T-cell (primary cell): ENCODE data around the gene EIF4G3. TPM values are rescaled to one million over a fixed set of nuclear protein-coding genes. Genes with fewer than 3 reads are reported as not detected.
"Not testable (repeated sequence)": the region's sequence is repeated elsewhere in the genome, so short reads cannot be mapped to it uniquely, and the experiment has no call there.

Source experiments
- ATAC-seq, 4 experiments: fragments of 200-7000 bp in 3 of 4; fragments of 150-1000 bp in 1 of 4; cut with Tn5 transposase; replicated peaks in 1 of 4; 1 replicate in 3 of 4; 2 replicates in 1 of 4; pipeline ENCODE4 v1.10.0; 2021; ENCODE audit warnings: moderate library complexity in 3 of 4, mild to moderate bottlenecking in 2 of 4, moderate number of reproducible peaks in 1 of 4
- CTCF ChIA-PET, 2 donors: fragments of 300-600 bp; sonication (Branson Sonifier 250); formaldehyde crosslinking; loops; one replicate each; lab custom pipeline; 2022; ENCODE audit warnings: antibody characterized with exemption in 2 of 2; lab: Charles Lee
- POLR2A ChIA-PET, 2 donors: fragments of 300-600 bp; sonication (Branson Sonifier 250); formaldehyde crosslinking; loops; one replicate each; lab custom pipeline; 2022; ENCODE audit warnings: antibody characterized with exemption in 2 of 2; lab: Charles Lee
- DNase-seq, 35 experiments: peaks; one replicate each; pipeline versions ENCODE4 v3.0.0 to v3.0.0-alpha.2; 2013 to 2023
- H3K27ac ChIP-seq: one replicate; pipeline ENCODE4 v1.5.1; 2013; ENCODE audit warnings: low read length
- H3K27me3 ChIP-seq, 2 experiments: replicated peaks in 1 of 2; 1 replicate in 1 of 2; 2 replicates in 1 of 2; pipeline versions ENCODE4 v1.6.1 to v1.7.0; 2013; ENCODE audit warnings: low read length in 1 of 2, mixed read lengths in 1 of 2; ENCODE audit not compliant: control insufficient read depth in 2 of 2, insufficient read depth in 2 of 2; ENCODE audit errors: extremely low read depth in 1 of 2
- H3K36me3 ChIP-seq, 2 donors: 1 replicate in 1 of 2; 2 replicates in 1 of 2; pipeline versions ENCODE4 v1.6.1 to v1.7.0; 2013; ENCODE audit warnings: low read length in 1 of 2; ENCODE audit not compliant: control insufficient read depth in 2 of 2, insufficient read depth in 1 of 2; ENCODE audit errors: extremely low read depth in 1 of 2
- H3K4me1 ChIP-seq, 2 experiments: 1 replicate in 1 of 2; 2 replicates in 1 of 2; pipeline versions ENCODE4 v1.6.1 to v1.7.0; 2013; ENCODE audit warnings: low read length in 2 of 2, mixed read lengths in 1 of 2; ENCODE audit not compliant: insufficient read depth in 2 of 2, control insufficient read depth in 1 of 2; ENCODE audit errors: extremely low read depth in 1 of 2
- H3K4me3 ChIP-seq, 2 donors: 1 replicate in 1 of 2; 2 replicates in 1 of 2; pipeline versions ENCODE4 v1.5.1 to v1.7.0; 2013; ENCODE audit warnings: mild to moderate bottlenecking in 2 of 2, low read length in 1 of 2, moderate library complexity in 1 of 2; ENCODE audit not compliant: control insufficient read depth in 1 of 2; ENCODE audit errors: extremely low read depth in 1 of 2
- H3K9me3 ChIP-seq: 2 replicates; pipeline ENCODE4 v1.7.0; 2013
- H3K27ac Mint-ChIP-seq, 2 donors: one replicate each; pipeline ENCODE4 v1.8.0; 2020 to 2021; ENCODE audit warnings: mild to moderate bottlenecking in 2 of 2, mixed read lengths in 2 of 2
- H3K27me3 Mint-ChIP-seq, 2 donors: one replicate each; pipeline ENCODE4 v1.8.0; 2021 to 2022; ENCODE audit warnings: mixed read lengths in 2 of 2
- H3K36me3 Mint-ChIP-seq: one replicate; pipeline ENCODE4 v1.8.0; 2021; ENCODE audit warnings: mixed read lengths
- H3K4me1 Mint-ChIP-seq, 3 donors: one replicate each; pipeline ENCODE4 v1.8.0; 2020 to 2022; ENCODE audit warnings: mixed read lengths in 3 of 3, mild to moderate bottlenecking in 1 of 3
- H3K4me3 Mint-ChIP-seq, 3 donors: one replicate each; pipeline ENCODE4 v1.8.0; 2020 to 2022; ENCODE audit warnings: mild to moderate bottlenecking in 3 of 3, mixed read lengths in 3 of 3, moderate library complexity in 3 of 3
- H3K9me3 Mint-ChIP-seq, 3 donors: one replicate each; pipeline ENCODE4 v1.8.0; 2020 to 2022; ENCODE audit warnings: mixed read lengths in 3 of 3
- WGBS: methylation state at CpG from one replicate; pipeline ENCODE4 v1.1.5; 2013; ENCODE audit warnings: missing lambda C conversion rate; ENCODE audit not compliant: insufficient coverage; 5-methylcytosine and 5-hydroxymethylcytosine counted together
- total RNA-seq, 35 experiments: library from RNA in 6 of 35; stranded (reverse) in 6 of 35; fragments of 120-200 nt in 1 of 35; gene quantifications; one replicate each; pipeline versions ENCODE4 v1.2.1 to v1.2.4 and lab custom pipeline; 2013 to 2026

EIF4G3 gene
- total RNA-seq, 5 donors from 2014 or later (not counting 1 experiment from before 2014, with no cell fraction given) = 16.8 to 34.1 (median 20.8) TPM

DNA sequence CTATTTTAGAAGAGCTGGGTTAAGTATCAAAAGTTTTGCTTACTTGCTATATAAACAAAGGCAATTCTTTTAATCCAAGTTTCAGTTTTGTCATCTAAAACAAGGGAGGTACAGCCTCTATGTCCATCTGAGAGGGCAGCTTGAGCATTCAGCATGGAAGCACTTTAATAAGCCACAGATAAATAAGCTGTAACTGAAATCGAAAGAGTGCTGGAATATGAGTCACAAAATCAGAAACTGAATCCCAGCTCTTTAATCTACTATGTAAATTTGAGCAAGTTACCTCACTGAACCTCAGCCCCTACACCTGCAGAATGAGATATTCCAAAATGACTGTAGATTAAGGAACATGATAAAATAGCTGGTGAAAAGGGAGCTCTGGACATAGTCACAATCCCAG, 309.6 kb downstream of the EIF4G3 start:
- H3K4me3 Mint-ChIP-seq = no peak overlapping the region
- no peaks in the 10 kb centered on the region for H3K27me3 ChIP-seq
- no peak overlapping the region for H3K4me3 ChIP-seq
- no peaks in the 10 kb centered on the region for H3K27me3 Mint-ChIP-seq
- DNase-seq (no peak), ATAC-seq (no peak)
- H3K27ac Mint-ChIP-seq = no peak overlapping the region
- H3K4me1 Mint-ChIP-seq = no peaks in the 10 kb centered on the region
- H3K9me3 ChIP-seq = no peaks in the 10 kb centered on the region
- no peaks in the 10 kb centered on the region for H3K4me1 ChIP-seq
- H3K9me3 Mint-ChIP-seq = no peaks in the 10 kb centered on the region
- ChIA-PET POLR2A (no interaction called here), CTCF (no interaction called here)
- peaks cover 28% of the 10 kb centered on the region for H3K36me3 Mint-ChIP-seq
- no peak overlapping the region for H3K27ac ChIP-seq
- peaks cover 0 to 17% of the 10 kb centered on the region in 2 donors for H3K36me3 ChIP-seq
- WGBS = no CpG with 5 or more reads among the region's 1 CpG

DNA sequence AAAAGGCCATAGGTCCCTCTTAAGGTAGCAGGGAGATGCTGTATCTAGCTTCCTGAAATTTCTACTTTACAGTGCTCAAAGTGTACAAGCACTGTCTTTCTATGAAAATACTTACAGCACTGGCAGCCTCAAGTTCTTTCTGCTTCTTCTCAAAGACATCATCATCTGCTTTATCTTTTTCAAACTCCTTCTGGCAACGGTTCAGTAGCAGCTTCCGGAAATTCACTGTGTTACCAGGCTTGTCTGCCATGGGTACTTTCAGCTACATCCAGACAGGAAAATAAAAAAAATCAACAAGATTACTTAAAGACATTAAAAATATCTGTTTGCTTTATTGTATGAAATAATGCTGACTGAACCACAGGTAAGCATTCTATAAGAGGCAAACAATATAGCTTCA, 311.7 kb downstream of the EIF4G3 start:
- ATAC-seq (no peak), DNase-seq (no peak)
- H3K27me3 Mint-ChIP-seq = no peaks in the 10 kb centered on the region
- no peak overlapping the region for H3K4me3 Mint-ChIP-seq
- H3K9me3 Mint-ChIP-seq = no peaks in the 10 kb centered on the region
- WGBS = no CpG with 5 or more reads among the region's 2 CpGs
- CTCF ChIA-PET = no interaction called here
- POLR2A ChIA-PET = no interaction called here
- H3K9me3 ChIP-seq = no peaks in the 10 kb centered on the region
- no peaks in the 10 kb centered on the region for H3K4me1 Mint-ChIP-seq
- H3K27ac ChIP-seq = no peak overlapping the region
- no peaks in the 10 kb centered on the region for H3K4me1 ChIP-seq
- H3K36me3 Mint-ChIP-seq = peaks cover 36% of the 10 kb centered on the region
- H3K27me3 ChIP-seq = no peaks in the 10 kb centered on the region
- H3K36me3 ChIP-seq = peaks cover 0 to 27% of the 10 kb centered on the region in 2 donors
- no peak overlapping the region for H3K4me3 ChIP-seq
- H3K27ac Mint-ChIP-seq = no peak overlapping the region

DNA sequence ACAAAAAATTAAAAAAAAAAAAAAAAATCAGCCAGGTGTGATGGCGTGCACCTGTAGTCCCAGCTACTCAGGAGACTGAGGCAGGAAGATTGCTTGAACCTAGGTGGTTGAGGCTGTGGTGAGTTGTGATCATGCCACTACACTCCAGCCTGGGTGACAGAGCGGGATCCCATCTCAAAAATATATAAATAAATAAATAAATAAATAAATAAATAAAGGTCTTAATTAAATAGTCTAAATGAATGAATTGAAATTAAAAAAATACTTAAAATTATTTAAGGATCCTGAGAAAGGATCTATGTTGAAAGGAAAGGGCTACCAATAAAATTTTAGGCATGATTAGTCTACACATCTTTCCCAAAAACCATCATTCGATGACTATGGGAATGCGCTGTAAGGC, 322.2 kb downstream of the EIF4G3 start:
- no peak for DNase-seq
- ChIA-PET CTCF (interaction anchor here in 1 of 2 donors (0.7 kb wide), 1 partner anchor 156 kb away, joined by 3 read pairs; no protein-coding TSS in a partner anchor), POLR2A (interaction anchor here in 1 of 2 donors (0.6 kb wide), 1 partner anchor 252 kb away, joined by 4 read pairs; no protein-coding TSS in a partner anchor)
- ATAC-seq = no peak
- no peaks in the 10 kb centered on the region for H3K4me1 ChIP-seq
- no peaks in the 10 kb centered on the region for H3K27me3 ChIP-seq
- no peak overlapping the region for H3K4me3 Mint-ChIP-seq
- peaks cover 7 to 39% of the 10 kb centered on the region in 2 donors for H3K36me3 ChIP-seq
- peaks cover 56% of the 10 kb centered on the region for H3K36me3 Mint-ChIP-seq
- no peak overlapping the region for H3K27ac ChIP-seq
- H3K9me3 ChIP-seq = no peaks in the 10 kb centered on the region
- no peaks in the 10 kb centered on the region for H3K4me1 Mint-ChIP-seq
- no peaks in the 10 kb centered on the region for H3K27me3 Mint-ChIP-seq
- 100% methylated on average over 2 of the region's 4 CpGs for WGBS
- H3K4me3 ChIP-seq = no peak overlapping the region
- H3K9me3 Mint-ChIP-seq = no peaks in the 10 kb centered on the region
- H3K27ac Mint-ChIP-seq = no peak overlapping the region

GRCh38 chr1:20851791-20852190, 324.9 kb downstream of the EIF4G3 start:
- H3K27me3 ChIP-seq, H3K9me3 Mint-ChIP-seq, H3K27me3 Mint-ChIP-seq, H3K4me1 Mint-ChIP-seq, H3K9me3 ChIP-seq, CTCF ChIA-PET, POLR2A ChIA-PET, H3K4me3 Mint-ChIP-seq, ATAC-seq, H3K4me3 ChIP-seq, H3K27ac Mint-ChIP-seq, DNase-seq, H3K4me1 ChIP-seq, H3K27ac ChIP-seq: not testable (repeated sequence)
- WGBS = 91% methylated on average over 6 of the region's 8 CpGs
- peaks cover 48% of the 10 kb centered on the region for H3K36me3 Mint-ChIP-seq
- H3K36me3 ChIP-seq = peaks cover 7 to 26% of the 10 kb centered on the region in 2 donors

- Mint-ChIP-seq H3K9me3 (no peaks in the 10 kb centered on the region), H3K36me3 (peaks cover 55% of the 10 kb centered on the region), H3K27me3 (no peaks in the 10 kb centered on the region), H3K4me1 (no peaks in the 10 kb centered on the region), H3K4me3 (no peak overlapping the region), H3K27ac (no peak overlapping the region)
- peaks cover 6 to 26% of the 10 kb centered on the region in 2 donors for H3K36me3 ChIP-seq
- ATAC-seq (no peak), DNase-seq (no peak)
- POLR2A ChIA-PET = no interaction called here
- WGBS = 100% methylated on average over 1 of the region's 3 CpGs
- no peak overlapping the region for H3K27ac ChIP-seq
- no peaks in the 10 kb centered on the region for H3K9me3 ChIP-seq
- no peak overlapping the region for H3K4me3 ChIP-seq
- H3K27me3 ChIP-seq = no peaks in the 10 kb centered on the region
- CTCF ChIA-PET = no interaction called here
- no peaks in the 10 kb centered on the region for H3K4me1 ChIP-seq
Measured at GRCh38 chr1:20850021-20850420, 326.7 kb downstream of the EIF4G3 start.

DNA sequence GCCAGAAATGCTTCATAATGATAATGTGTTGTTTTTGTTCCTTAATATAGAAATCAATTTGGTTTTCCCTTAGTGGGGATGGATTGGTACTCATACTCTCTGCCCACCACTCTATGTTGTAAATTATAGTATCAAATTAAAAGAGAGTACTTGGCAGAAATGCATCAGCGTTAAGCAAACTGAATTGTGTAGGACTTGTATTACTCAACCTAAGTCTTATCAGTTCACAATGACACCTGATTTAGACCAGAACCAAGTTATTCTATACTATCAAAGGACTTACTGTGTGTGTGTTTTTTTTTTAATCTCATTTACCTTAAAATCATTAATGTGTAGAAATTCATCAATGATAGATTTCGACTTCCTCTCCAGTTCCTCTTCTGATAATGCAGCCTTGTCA, 327.6 kb downstream of the EIF4G3 start:
- Histone ChIP-seq H3K27ac (no peak overlapping the region), H3K4me1 (no peaks in the 10 kb centered on the region), H3K27me3 (no peaks in the 10 kb centered on the region), H3K4me3 (no peak overlapping the region), H3K9me3 (no peaks in the 10 kb centered on the region), H3K36me3 (peaks cover 5 to 25% of the 10 kb centered on the region in 2 donors)
- no peak overlapping the region for H3K4me3 Mint-ChIP-seq
- H3K27me3 Mint-ChIP-seq = no peaks in the 10 kb centered on the region
- no peak for DNase-seq
- H3K36me3 Mint-ChIP-seq = peaks cover 58% of the 10 kb centered on the region
- no peak overlapping the region for H3K27ac Mint-ChIP-seq
- H3K4me1 Mint-ChIP-seq = no peaks in the 10 kb centered on the region
- ChIA-PET POLR2A (no interaction called here), CTCF (no interaction called here)
- no CpG with 5 or more reads among the region's 2 CpGs for WGBS
- ATAC-seq = no peak
- no peaks in the 10 kb centered on the region for H3K9me3 Mint-ChIP-seq

DNA sequence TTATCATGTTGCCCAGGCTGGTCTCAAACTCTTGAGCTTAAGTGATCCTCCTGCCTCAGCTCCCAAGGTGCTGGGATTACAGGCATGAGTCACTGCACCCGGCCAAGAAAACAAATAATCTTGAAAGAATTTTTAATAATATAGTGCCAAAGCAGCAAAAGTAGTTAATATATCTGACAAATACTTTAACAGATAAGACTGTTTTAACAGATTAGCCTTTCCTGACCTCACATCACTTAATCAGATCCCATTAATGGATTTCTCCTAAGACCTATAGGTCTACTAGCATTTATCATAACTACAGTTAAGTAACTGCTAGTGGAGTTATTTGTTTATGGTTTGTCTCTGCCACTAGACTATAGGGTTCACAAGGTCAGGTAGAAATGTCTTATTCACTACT, 328.5 kb downstream of the EIF4G3 start:
- peaks cover 51% of the 10 kb centered on the region for H3K36me3 Mint-ChIP-seq
- no peak for ATAC-seq
- no peak overlapping the region for H3K27ac Mint-ChIP-seq
- H3K4me3 Mint-ChIP-seq = no peak overlapping the region
- no peak overlapping the region for H3K4me3 ChIP-seq
- no peaks in the 10 kb centered on the region for H3K4me1 ChIP-seq
- H3K9me3 ChIP-seq = no peaks in the 10 kb centered on the region
- no peaks in the 10 kb centered on the region for H3K27me3 Mint-ChIP-seq
- ChIA-PET CTCF (no interaction called here), POLR2A (no interaction called here)
- no peaks in the 10 kb centered on the region for H3K27me3 ChIP-seq
- peaks cover 5 to 21% of the 10 kb centered on the region in 2 donors for H3K36me3 ChIP-seq
- no peaks in the 10 kb centered on the region for H3K9me3 Mint-ChIP-seq
- DNase-seq = no peak
- no CpG with 5 or more reads among the region's 1 CpG for WGBS
- H3K27ac ChIP-seq = no peak overlapping the region
- H3K4me1 Mint-ChIP-seq = no peaks in the 10 kb centered on the region
